Breast epithelium (tissue), 3 donors: ENCODE measurements around the gene EFCAB8.

ENCODE experiments used
- POLR2A ChIP-seq: fragments of 450-650 bp; IDR thresholded peaks from one replicate; pipeline ENCODE4 v1.6.1; 2016; ENCODE audit warnings: antibody characterized with exemption, mild to moderate bottlenecking, moderate library complexity
- POLR2AphosphoS5 ChIP-seq, 3 donors: sonication (generic); formaldehyde crosslinking; IDR thresholded peaks; one replicate each; pipeline ENCODE4 v1.6.1; 2017; ENCODE audit warnings: antibody characterized with exemption in 3 of 3
- TF ChIP-seq, protein P1 (sequence below), 3 donors: fragments of 450-650 bp; IDR thresholded peaks; one replicate each; pipeline ENCODE4 v1.5.1; 2016 to 2017; ENCODE audit warnings: antibody characterized with exemption in 3 of 3, mild to moderate bottlenecking in 3 of 3, moderate library complexity in 3 of 3

DNA sequence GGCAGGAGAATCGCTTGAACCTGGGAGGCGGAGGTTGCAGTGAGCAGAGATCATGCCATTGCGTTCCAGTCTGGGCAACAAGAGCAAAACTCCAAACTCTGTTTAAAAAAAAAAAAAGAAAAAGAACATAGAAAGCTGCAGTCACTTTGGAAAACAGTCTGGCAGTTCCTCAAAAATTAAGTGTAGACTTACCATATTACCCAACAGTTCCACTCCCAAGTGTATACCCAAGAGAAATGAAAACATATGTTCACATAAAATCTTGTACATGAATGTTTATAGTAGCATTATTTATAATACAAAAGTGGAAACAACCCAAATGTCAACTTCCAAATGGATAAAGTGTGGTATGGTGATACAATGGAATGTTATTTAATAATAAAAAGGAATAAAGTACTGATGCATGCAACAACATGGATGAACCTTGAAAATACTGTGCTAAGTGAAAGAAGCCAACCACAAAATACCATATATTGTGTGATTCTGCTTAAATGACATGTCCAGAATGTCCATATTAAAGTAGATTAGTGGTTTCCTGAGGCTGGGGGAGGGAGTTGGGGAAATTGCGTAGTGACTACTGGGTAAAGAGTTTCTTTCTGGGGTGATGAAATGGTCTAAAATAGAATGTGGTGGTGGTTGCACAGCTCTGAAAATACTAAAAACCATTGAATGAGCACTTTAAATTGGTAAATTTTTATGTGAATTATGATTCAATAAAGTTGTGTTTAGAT lies 82.6 kb downstream of the EFCAB8 start:
- TF ChIP-seq POLR2A (no peak), POLR2AphosphoS5 (IDR thresholded peaks at IDR 0.05) (no peak)
- TF ChIP-seq, protein P1, sequence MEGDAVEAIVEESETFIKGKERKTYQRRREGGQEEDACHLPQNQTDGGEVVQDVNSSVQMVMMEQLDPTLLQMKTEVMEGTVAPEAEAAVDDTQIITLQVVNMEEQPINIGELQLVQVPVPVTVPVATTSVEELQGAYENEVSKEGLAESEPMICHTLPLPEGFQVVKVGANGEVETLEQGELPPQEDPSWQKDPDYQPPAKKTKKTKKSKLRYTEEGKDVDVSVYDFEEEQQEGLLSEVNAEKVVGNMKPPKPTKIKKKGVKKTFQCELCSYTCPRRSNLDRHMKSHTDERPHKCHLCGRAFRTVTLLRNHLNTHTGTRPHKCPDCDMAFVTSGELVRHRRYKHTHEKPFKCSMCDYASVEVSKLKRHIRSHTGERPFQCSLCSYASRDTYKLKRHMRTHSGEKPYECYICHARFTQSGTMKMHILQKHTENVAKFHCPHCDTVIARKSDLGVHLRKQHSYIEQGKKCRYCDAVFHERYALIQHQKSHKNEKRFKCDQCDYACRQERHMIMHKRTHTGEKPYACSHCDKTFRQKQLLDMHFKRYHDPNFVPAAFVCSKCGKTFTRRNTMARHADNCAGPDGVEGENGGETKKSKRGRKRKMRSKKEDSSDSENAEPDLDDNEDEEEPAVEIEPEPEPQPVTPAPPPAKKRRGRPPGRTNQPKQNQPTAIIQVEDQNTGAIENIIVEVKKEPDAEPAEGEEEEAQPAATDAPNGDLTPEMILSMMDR (IDR thresholded peaks at IDR 0.05) = no peak
